Caco-2 (cell line): ENCODE data around the gene ZNF331. TPM values are rescaled to one million over a fixed set of nuclear protein-coding genes. Genes with fewer than 3 reads are reported as not detected.

Experiments used
- BruUV-seq: library from RNA; stranded (reverse); fragments of 400-500 nt; replicated peaks from 2 replicates; lab custom pipeline; 2021; lab: Mats Ljungman, UMichigan
- CTCF ChIA-PET: fragments of 300-600 bp; sonication (Branson Sonifier 250); formaldehyde crosslinking; loops from one replicate; lab custom pipeline; 2022; ENCODE audit warnings: antibody characterized with exemption; lab: Charles Lee
- POLR2A ChIA-PET: fragments of 300-600 bp; sonication (Branson Sonifier 250); formaldehyde crosslinking; loops from one replicate; lab custom pipeline; 2022; ENCODE audit warnings: antibody characterized with exemption; lab: Charles Lee
- DNase-seq, 2 experiments: peaks; one replicate each; pipeline versions ENCODE4 v3.0.0 to v3.0.0-alpha.2; 2020 to 2022
- H3K27me3 ChIP-seq: replicated peaks from 2 replicates; pipeline ENCODE4 v1.6.0; 2011; ENCODE audit warnings: low read length; ENCODE audit not compliant: control insufficient read depth, insufficient read depth
- H3K36me3 ChIP-seq: 2 replicates; pipeline ENCODE4 v1.5.1; 2011; ENCODE audit warnings: low read length; ENCODE audit not compliant: control insufficient read depth, insufficient read depth
- H3K4me1 ChIP-seq: fragments of 250-450 bp; sonication (Bioruptor Pico); 2 replicates; pipeline ENCODE4 v1.5.1; 2020; ENCODE audit warnings: mild to moderate bottlenecking
- H3K4me3 ChIP-seq: 2 replicates; pipeline ENCODE4 v1.5.1; 2011; ENCODE audit warnings: low read depth, mild to moderate bottlenecking, control low read depth, low read length
- H3K9me3 ChIP-seq: fragments of 250-450 bp; sonication (Bioruptor Pico); 2 replicates; pipeline ENCODE4 v1.5.1; 2020; ENCODE audit warnings: mild to moderate bottlenecking, moderate library complexity
- H3K27ac Mint-ChIP-seq: one replicate; pipeline ENCODE4 v1.8.0; 2022; ENCODE audit warnings: mixed read lengths; ENCODE audit not compliant: unreplicated experiment
- H3K27me3 Mint-ChIP-seq: one replicate; pipeline ENCODE4 v1.8.0; 2022; ENCODE audit warnings: mixed read lengths; ENCODE audit not compliant: insufficient read depth, unreplicated experiment
- H3K36me3 Mint-ChIP-seq: one replicate; pipeline ENCODE4 v1.8.0; 2022; ENCODE audit warnings: mild to moderate bottlenecking, mixed read lengths; ENCODE audit not compliant: insufficient read depth, unreplicated experiment
- H3K4me1 Mint-ChIP-seq: one replicate; pipeline ENCODE4 v1.8.0; 2022; ENCODE audit warnings: low read depth, mixed read lengths; ENCODE audit not compliant: unreplicated experiment
- H3K4me3 Mint-ChIP-seq: one replicate; pipeline ENCODE4 v1.8.0; 2022; ENCODE audit warnings: mild to moderate bottlenecking, moderate library complexity, mixed read lengths; ENCODE audit not compliant: unreplicated experiment
- H3K9me3 Mint-ChIP-seq: one replicate; pipeline ENCODE4 v1.8.0; 2022; ENCODE audit warnings: mixed read lengths; ENCODE audit not compliant: unreplicated experiment
- CTCF ChIP-seq, 2 experiments: fragments of 200-600 bp in 1 of 2; IDR thresholded peaks; 1 replicate in 1 of 2; 2 replicates in 1 of 2; pipeline versions ENCODE4 v1.5.1 to v1.8.0; 2011 to 2022; ENCODE audit warnings: antibody characterized with exemption in 1 of 2, control low read depth in 1 of 2, inconsistent platforms in 1 of 2, low read depth in 1 of 2, low read length in 1 of 2, mild to moderate bottlenecking in 1 of 2, moderate library complexity in 1 of 2; ENCODE audit not compliant: insufficient read depth in 1 of 2, severe bottlenecking in 1 of 2, unreplicated experiment in 1 of 2
- intact Hi-C: fragments of 100-400 bp; cut with micrococcal nuclease; formaldehyde crosslinking; loops from one replicate; pipeline ENCODE4 v1.10.0; 2022; ENCODE audit not compliant: unreplicated experiment
- total RNA-seq: library from RNA; stranded (reverse); gene quantifications from 2 replicates; pipeline ENCODE4 v1.2.3, GENCODE V29; 2022

Gene ZNF331
- total RNA-seq, 1 experiment from 2014 or later, result 42.2 TPM

GRCh38 chr19:53553156-53553555 is 15.2 kb downstream of the ZNF331 start:
- Histone ChIP-seq H3K36me3 (no peaks in the 10 kb centered on the region), H3K27me3 (no peaks in the 10 kb centered on the region), H3K9me3 (no peaks in the 10 kb centered on the region), H3K4me3 (peak overlapping the region; percentile 68), H3K4me1 (no peaks in the 10 kb centered on the region)
- Mint-ChIP-seq H3K9me3 (no peaks in the 10 kb centered on the region), H3K36me3 (peaks cover 50% of the 10 kb centered on the region), H3K27me3 (no peaks in the 10 kb centered on the region), H3K4me3 (peak overlapping the region; percentile 92), H3K27ac (peak overlapping the region; percentile 97), H3K4me1 (peaks cover 5% of the 10 kb centered on the region)
- intact Hi-C loops, result no loop called here
- TF ChIP-seq CTCF (IDR thresholded peaks at IDR 0.05; ENCODE audit: insufficient read depth in 1 of 2, low read depth in 1 of 2, low read length in 1 of 2, severe bottlenecking in 1 of 2, unreplicated experiment in 1 of 2), result no peak
- DNase-seq, result no peak
- ChIA-PET CTCF (no interaction called here), POLR2A (no interaction called here)
- no TSS peak for BruUV-seq

DNA sequence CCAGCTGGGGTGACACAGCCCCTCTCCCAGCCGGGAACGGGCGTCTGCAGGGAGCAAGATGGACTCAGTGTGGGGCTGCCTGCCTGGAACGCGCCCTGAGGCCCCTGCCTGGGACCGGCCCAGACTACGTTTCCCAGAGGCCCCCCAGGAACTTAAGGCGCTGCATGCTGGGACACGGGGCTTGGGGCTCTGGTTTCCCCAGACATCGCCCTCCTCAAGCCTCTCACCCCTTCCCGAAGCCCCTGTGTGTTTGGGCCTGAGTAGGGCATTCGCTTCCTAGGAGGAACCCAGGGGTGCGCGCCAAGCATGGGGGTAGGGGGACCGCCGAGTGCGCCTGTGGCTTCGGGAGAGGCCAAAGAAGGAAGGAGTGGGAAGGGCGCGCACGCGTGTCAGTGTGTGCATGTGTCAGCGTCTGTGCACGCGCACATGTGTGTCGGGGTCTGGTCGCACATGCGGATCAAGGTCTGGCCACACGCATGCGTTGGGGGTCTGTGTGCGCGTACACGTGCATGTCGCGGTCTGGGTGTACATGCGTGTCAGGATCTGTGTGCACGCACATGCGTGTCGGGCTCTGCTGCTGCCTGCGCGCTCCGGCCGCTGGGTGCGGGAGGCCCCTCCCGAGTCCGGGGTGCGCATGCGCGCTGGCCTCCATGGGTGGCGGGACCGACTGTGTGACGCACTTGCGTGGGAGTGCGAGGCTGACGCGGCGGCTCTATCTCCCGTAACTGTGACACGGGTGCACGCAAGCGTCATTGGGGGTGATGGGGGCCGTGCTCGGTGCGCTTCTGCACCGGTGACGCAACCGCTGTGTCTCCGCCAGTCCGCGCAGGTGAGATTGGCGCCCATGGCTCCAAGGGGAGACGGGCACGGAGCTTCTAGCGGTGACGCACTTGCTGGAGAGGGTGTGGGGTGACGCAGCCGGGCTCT is 16.2 kb downstream of the ZNF331 start:
- Histone ChIP-seq H3K4me1 (no peaks in the 10 kb centered on the region), H3K9me3 (no peaks in the 10 kb centered on the region), H3K36me3 (no peaks in the 10 kb centered on the region), H3K4me3 (peak overlapping the region; percentile 68), H3K27me3 (no peaks in the 10 kb centered on the region)
- peak; percentile 90 for DNase-seq
- peak overlapping the region; percentile 92 for H3K4me3 Mint-ChIP-seq
- TF ChIP-seq CTCF (IDR thresholded peaks at IDR 0.05; ENCODE audit: insufficient read depth in 1 of 2, low read depth in 1 of 2, low read length in 1 of 2, severe bottlenecking in 1 of 2, unreplicated experiment in 1 of 2), result no peak
- no peaks in the 10 kb centered on the region for H3K27me3 Mint-ChIP-seq
- BruUV-seq, result no TSS peak
- ChIA-PET POLR2A (interaction anchor here (0.6 kb wide), 1 partner anchor 14 kb away, joined by 6 read pairs; no protein-coding TSS in a partner anchor), CTCF (no interaction called here)
- H3K9me3 Mint-ChIP-seq, result peaks cover 8% of the 10 kb centered on the region
- H3K4me1 Mint-ChIP-seq, result peaks cover 5% of the 10 kb centered on the region
- H3K36me3 Mint-ChIP-seq, result peaks cover 50% of the 10 kb centered on the region
- intact Hi-C loops, result loop anchor here (1.0 kb wide), 1 partner anchor 34 kb away; no protein-coding TSS in a partner anchor
- H3K27ac Mint-ChIP-seq, result peak overlapping the region; percentile 97

DNA sequence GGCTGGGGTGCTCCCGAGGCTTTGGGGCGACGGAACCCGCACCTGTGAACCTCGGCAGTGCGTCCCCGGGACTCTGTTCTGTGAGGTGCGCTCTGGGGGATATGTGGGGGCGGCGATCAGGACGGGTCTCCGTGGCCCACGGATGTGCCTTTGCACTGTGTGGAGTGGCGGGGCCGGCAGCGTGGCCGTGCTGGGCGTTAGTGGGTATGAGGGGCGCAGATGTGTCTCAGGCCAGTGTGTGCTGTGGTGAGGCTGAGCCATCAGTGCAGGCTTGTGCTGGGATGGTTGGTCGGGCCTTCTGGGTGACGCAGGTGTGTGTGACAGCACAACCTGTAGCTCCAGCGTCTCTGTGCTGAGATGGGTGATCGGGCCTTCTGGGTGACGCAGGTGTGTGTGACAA is 16.9 kb downstream of the ZNF331 start:
- peaks cover 54% of the 10 kb centered on the region for H3K36me3 Mint-ChIP-seq
- H3K27me3 ChIP-seq, result no peaks in the 10 kb centered on the region
- no peak for TF ChIP-seq CTCF (IDR thresholded peaks at IDR 0.05; ENCODE audit: insufficient read depth in 1 of 2, low read depth in 1 of 2, low read length in 1 of 2, severe bottlenecking in 1 of 2, unreplicated experiment in 1 of 2)
- H3K4me1 Mint-ChIP-seq, result peaks cover 5% of the 10 kb centered on the region
- peak overlapping the region; percentile 92 for H3K4me3 Mint-ChIP-seq
- H3K4me3 ChIP-seq, result peak overlapping the region; percentile 68
- intact Hi-C loops, result loop anchor here (1.0 kb wide), 1 partner anchor 35 kb away; no protein-coding TSS in a partner anchor
- no peaks in the 10 kb centered on the region for H3K9me3 ChIP-seq
- no TSS peak for BruUV-seq
- H3K4me1 ChIP-seq, result no peaks in the 10 kb centered on the region
- no peak for DNase-seq
- ChIA-PET CTCF (no interaction called here), POLR2A (interaction anchor here (0.6 kb wide), 1 partner anchor 14 kb away, joined by 6 read pairs; no protein-coding TSS in a partner anchor)
- peak overlapping the region; percentile 97 for H3K27ac Mint-ChIP-seq
- peaks cover 15% of the 10 kb centered on the region for H3K9me3 Mint-ChIP-seq
- no peaks in the 10 kb centered on the region for H3K36me3 ChIP-seq
- H3K27me3 Mint-ChIP-seq, result no peaks in the 10 kb centered on the region
